Testis (tissue), 2 donors: ENCODE data around the gene RAD23A.

Source experiments
- POLR2A ChIP-seq: fragments of 450-650 bp; IDR thresholded peaks from one replicate; pipeline ENCODE4 v1.6.1; 2017; ENCODE audit warnings: antibody characterized with exemption, mild to moderate bottlenecking, moderate library complexity
- TF ChIP-seq, protein P1 (sequence below), 3 experiments: fragments of 450-650 bp in 2 of 3; fragments of 200-600 bp in 1 of 3; sonication (generic) in 1 of 3; IDR thresholded peaks; one replicate each; pipeline ENCODE4 v1.5.1; 2016 to 2019; ENCODE audit warnings: antibody characterized with exemption in 3 of 3, mild to moderate bottlenecking in 2 of 3, moderate library complexity in 1 of 3

DNA sequence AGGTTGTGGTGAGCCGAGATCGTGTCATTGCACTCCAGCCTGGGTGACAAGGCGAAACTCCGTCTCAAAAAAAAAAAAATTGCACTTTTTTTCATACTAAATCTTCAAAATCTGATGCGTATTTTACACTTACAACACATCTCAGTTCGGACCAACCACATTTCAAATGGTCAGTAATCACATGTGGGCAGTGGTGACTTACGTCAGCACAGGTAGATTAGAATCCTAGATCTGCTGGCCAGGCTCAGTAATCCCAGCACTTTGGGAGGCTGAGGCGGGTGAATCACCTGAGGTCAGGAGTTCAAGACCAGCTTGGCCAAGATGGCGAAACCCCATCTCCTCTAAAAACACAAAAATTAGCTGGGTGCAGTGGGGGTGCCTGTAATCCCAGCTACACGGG is 10.6 kb upstream of the RAD23A start:
- TF ChIP-seq, protein P1, sequence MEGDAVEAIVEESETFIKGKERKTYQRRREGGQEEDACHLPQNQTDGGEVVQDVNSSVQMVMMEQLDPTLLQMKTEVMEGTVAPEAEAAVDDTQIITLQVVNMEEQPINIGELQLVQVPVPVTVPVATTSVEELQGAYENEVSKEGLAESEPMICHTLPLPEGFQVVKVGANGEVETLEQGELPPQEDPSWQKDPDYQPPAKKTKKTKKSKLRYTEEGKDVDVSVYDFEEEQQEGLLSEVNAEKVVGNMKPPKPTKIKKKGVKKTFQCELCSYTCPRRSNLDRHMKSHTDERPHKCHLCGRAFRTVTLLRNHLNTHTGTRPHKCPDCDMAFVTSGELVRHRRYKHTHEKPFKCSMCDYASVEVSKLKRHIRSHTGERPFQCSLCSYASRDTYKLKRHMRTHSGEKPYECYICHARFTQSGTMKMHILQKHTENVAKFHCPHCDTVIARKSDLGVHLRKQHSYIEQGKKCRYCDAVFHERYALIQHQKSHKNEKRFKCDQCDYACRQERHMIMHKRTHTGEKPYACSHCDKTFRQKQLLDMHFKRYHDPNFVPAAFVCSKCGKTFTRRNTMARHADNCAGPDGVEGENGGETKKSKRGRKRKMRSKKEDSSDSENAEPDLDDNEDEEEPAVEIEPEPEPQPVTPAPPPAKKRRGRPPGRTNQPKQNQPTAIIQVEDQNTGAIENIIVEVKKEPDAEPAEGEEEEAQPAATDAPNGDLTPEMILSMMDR (IDR thresholded peaks at IDR 0.05): no peak
- TF ChIP-seq POLR2A: no peak
